Peyer's patch (tissue), 4 donors: ENCODE results near the gene APPBP2. TPM values are rescaled to one million over a fixed set of nuclear protein-coding genes. Genes with fewer than 3 reads are reported as not detected.

Source experiments
- DNase-seq, 3 donors: peaks; one replicate each; pipeline ENCODE4 v3.0.0-alpha.2; 2017 to 2019
- H3K27ac ChIP-seq, 4 donors: fragments of 200-600 bp; sonication (generic); one replicate each; pipeline ENCODE4 v1.5.1; 2016 to 2019
- H3K27me3 ChIP-seq, 2 donors: fragments of 200-600 bp; sonication (generic); one replicate each; pipeline ENCODE4 v1.5.1; 2019
- H3K36me3 ChIP-seq, 3 donors: fragments of 200-600 bp; sonication (generic); one replicate each; pipeline ENCODE4 v1.5.1; 2016 to 2019
- H3K4me1 ChIP-seq, 4 donors: fragments of 200-600 bp; sonication (generic); one replicate each; pipeline ENCODE4 v1.5.1; 2016 to 2019
- H3K4me3 ChIP-seq, 4 donors: fragments of 200-600 bp; sonication (generic); 1 replicate in 3 of 4; 2 replicates in 1 of 4; pipeline ENCODE4 v1.5.1; 2016 to 2019; ENCODE audit warnings: mild to moderate bottlenecking in 1 of 4
- H3K9me3 ChIP-seq, 4 donors: fragments of 200-600 bp; sonication (generic); one replicate each; pipeline ENCODE4 v1.5.1; 2016 to 2019; ENCODE audit warnings: mild to moderate bottlenecking in 1 of 4
- CTCF ChIP-seq, 6 experiments: fragments of 450-650 bp in 4 of 6; fragments of 200-600 bp in 2 of 6; sonication (generic) in 1 of 6; IDR thresholded peaks; one replicate each; pipeline ENCODE4 v1.5.1; 2017 to 2019; ENCODE audit warnings: antibody characterized with exemption in 6 of 6, mild to moderate bottlenecking in 3 of 6, moderate library complexity in 1 of 6
- POLR2A ChIP-seq, 2 donors: fragments of 450-650 bp; IDR thresholded peaks; one replicate each; pipeline ENCODE4 v1.5.1; 2017; ENCODE audit warnings: antibody characterized with exemption in 2 of 2, mild to moderate bottlenecking in 2 of 2, moderate library complexity in 2 of 2
- total RNA-seq, 4 donors: library from RNA; depleted of rRNA; stranded (reverse); fragments of >200 nt; gene quantifications; one replicate each; pipeline ENCODE4 v1.1.0, GENCODE V29; 2016

Gene APPBP2
- total RNA-seq, 4 donors from 2014 or later: 14.0 to 18.4 (median 15.4) TPM

- H3K4me3 ChIP-seq: no peak overlapping the region
- no peak overlapping the region for H3K27ac ChIP-seq
- H3K9me3 ChIP-seq: no peaks in the 10 kb centered on the region
- DNase-seq: no peak
- peaks cover 0 to 15% (median 0%) of the 10 kb centered on the region in 3 donors for H3K36me3 ChIP-seq
- no peaks in the 10 kb centered on the region for H3K27me3 ChIP-seq
- no peak for TF ChIP-seq POLR2A (IDR thresholded peaks at IDR 0.05)
- TF ChIP-seq CTCF (IDR thresholded peaks at IDR 0.05): no peak
- H3K4me1 ChIP-seq: no peaks in the 10 kb centered on the region
Observed at GRCh38 chr17:60514500-60514899, 11.5 kb downstream of the APPBP2 start.

- no peak for TF ChIP-seq POLR2A (IDR thresholded peaks at IDR 0.05)
- no peak for TF ChIP-seq CTCF (IDR thresholded peaks at IDR 0.05)
- no peaks in the 10 kb centered on the region for H3K27me3 ChIP-seq
Observed at GRCh38 chr17:60514053-60514452, 12.0 kb downstream of the APPBP2 start.

GRCh38 chr17:60513014-60513413 is 13.0 kb downstream of the APPBP2 start:
- no peak for DNase-seq
- Histone ChIP-seq H3K27ac (no peak overlapping the region), H3K4me1 (no peaks in the 10 kb centered on the region), H3K9me3 (no peaks in the 10 kb centered on the region), H3K27me3 (no peaks in the 10 kb centered on the region), H3K4me3 (no peak overlapping the region), H3K36me3 (peaks cover 0 to 15% (median 0%) of the 10 kb centered on the region in 3 donors)
- TF ChIP-seq CTCF (IDR thresholded peaks at IDR 0.05): no peak
- no peak for TF ChIP-seq POLR2A (IDR thresholded peaks at IDR 0.05)

More at GRCh38 chr17:60514053-60514452, 12.0 kb downstream of the APPBP2 start:
- no peak overlapping the region for H3K27ac ChIP-seq
- H3K9me3 ChIP-seq: no peaks in the 10 kb centered on the region
- H3K4me3 ChIP-seq: no peak overlapping the region
- no peak for DNase-seq
- H3K36me3 ChIP-seq: peaks cover 0 to 15% (median 0%) of the 10 kb centered on the region in 3 donors
- H3K4me1 ChIP-seq: no peaks in the 10 kb centered on the region

- H3K4me1 ChIP-seq: no peaks in the 10 kb centered on the region
- no peak overlapping the region for H3K27ac ChIP-seq
- TF ChIP-seq CTCF (IDR thresholded peaks at IDR 0.05) (no peak), POLR2A (IDR thresholded peaks at IDR 0.05) (no peak)
- no peaks in the 10 kb centered on the region for H3K9me3 ChIP-seq
- H3K27me3 ChIP-seq: no peaks in the 10 kb centered on the region
- H3K36me3 ChIP-seq: peaks cover 0 to 15% (median 0%) of the 10 kb centered on the region in 3 donors
- H3K4me3 ChIP-seq: no peak overlapping the region
- no peak for DNase-seq
Observed at GRCh38 chr17:60510723-60511122, 15.3 kb downstream of the APPBP2 start.

- no peak for TF ChIP-seq POLR2A (IDR thresholded peaks at IDR 0.05)
- no peaks in the 10 kb centered on the region for H3K27me3 ChIP-seq
- H3K4me1 ChIP-seq: no peaks in the 10 kb centered on the region
- no peak overlapping the region for H3K4me3 ChIP-seq
- no peak overlapping the region for H3K27ac ChIP-seq
- no peak for DNase-seq
- H3K36me3 ChIP-seq: peaks cover 0 to 15% (median 0%) of the 10 kb centered on the region in 3 donors
- no peaks in the 10 kb centered on the region for H3K9me3 ChIP-seq
Observed at GRCh38 chr17:60510031-60510430, 16.0 kb downstream of the APPBP2 start.

GRCh38 chr17:60508384-60508980 is 17.6 kb downstream of the APPBP2 start:
- Histone ChIP-seq H3K27me3 (no peaks in the 10 kb centered on the region), H3K4me1 (no peaks in the 10 kb centered on the region), H3K9me3 (no peaks in the 10 kb centered on the region), H3K27ac (no peak overlapping the region), H3K4me3 (no peak overlapping the region), H3K36me3 (peaks cover 0 to 13% (median 0%) of the 10 kb centered on the region in 3 donors)
- TF ChIP-seq CTCF (IDR thresholded peaks at IDR 0.05): no peak
- TF ChIP-seq POLR2A (IDR thresholded peaks at IDR 0.05): no peak
- DNase-seq: no peak
